Neuron (in vitro differentiated cells): ENCODE results near the gene KIAA0586.
"Not testable (repeated sequence)": the region's sequence is repeated elsewhere in the genome, so short reads cannot be mapped to it uniquely, and the experiment has no call there.

Experiments used
- H2AFZ ChIP-seq: one replicate; pipeline ENCODE4 v1.6.1; 2013; ENCODE audit warnings: low read depth, mild to moderate bottlenecking, inconsistent platforms, low read length, moderate library complexity
- H3K27me3 ChIP-seq: one replicate; pipeline ENCODE4 v1.6.1; 2013; ENCODE audit warnings: low read length; ENCODE audit not compliant: insufficient read depth
- H3K36me3 ChIP-seq: one replicate; pipeline ENCODE4 v1.6.1; 2013; ENCODE audit warnings: low read length; ENCODE audit not compliant: insufficient read depth
- H3K4me1 ChIP-seq: one replicate; pipeline ENCODE4 v1.6.1; 2013; ENCODE audit warnings: low read length; ENCODE audit not compliant: insufficient read depth
- H3K4me3 ChIP-seq: 2 replicates; pipeline ENCODE4 v1.5.1; 2013; ENCODE audit warnings: mild to moderate bottlenecking, low read length, moderate library complexity
- H3K9me3 ChIP-seq: one replicate; pipeline ENCODE4 v1.6.1; 2013; ENCODE audit warnings: low read length

Gene KIAA0586

GRCh38 chr14:58566979-58567378, 139.5 kb downstream of the KIAA0586 start:
- Histone ChIP-seq H3K4me3 (no peak overlapping the region), H3K36me3 (no peaks in the 10 kb centered on the region), H3K27me3 (no peaks in the 10 kb centered on the region), H2AFZ (no peak overlapping the region), H3K4me1 (peaks cover 5% of the 10 kb centered on the region), H3K9me3 (no peaks in the 10 kb centered on the region)

- H3K27me3 ChIP-seq: no peaks in the 10 kb centered on the region
- no peak overlapping the region for H2AFZ ChIP-seq
- no peak overlapping the region for H3K4me3 ChIP-seq
- no peaks in the 10 kb centered on the region for H3K36me3 ChIP-seq
- peaks cover 5% of the 10 kb centered on the region for H3K4me1 ChIP-seq
- no peaks in the 10 kb centered on the region for H3K9me3 ChIP-seq
Observed at GRCh38 chr14:58568322-58568721, 140.8 kb downstream of the KIAA0586 start.

GRCh38 chr14:58571256-58571655, 143.7 kb downstream of the KIAA0586 start:
- Histone ChIP-seq H2AFZ (no peak overlapping the region), H3K36me3 (no peaks in the 10 kb centered on the region), H3K4me3 (no peak overlapping the region), H3K27me3 (no peaks in the 10 kb centered on the region), H3K9me3 (no peaks in the 10 kb centered on the region), H3K4me1 (no peaks in the 10 kb centered on the region)

- Histone ChIP-seq H3K9me3 (no peaks in the 10 kb centered on the region), H3K4me3 (no peak overlapping the region), H3K27me3 (no peaks in the 10 kb centered on the region), H3K4me1 (no peaks in the 10 kb centered on the region), H3K36me3 (no peaks in the 10 kb centered on the region), H2AFZ (no peak overlapping the region)
Observed at GRCh38 chr14:58571769-58572472, 144.4 kb downstream of the KIAA0586 start.

GRCh38 chr14:58572473-58572853, 144.9 kb downstream of the KIAA0586 start:
- H3K4me3 ChIP-seq: no peak overlapping the region
- no peaks in the 10 kb centered on the region for H3K27me3 ChIP-seq
- H3K9me3 ChIP-seq: no peaks in the 10 kb centered on the region
- no peaks in the 10 kb centered on the region for H3K36me3 ChIP-seq
- no peaks in the 10 kb centered on the region for H3K4me1 ChIP-seq
- no peak overlapping the region for H2AFZ ChIP-seq

GRCh38 chr14:58572863-58573262, 145.3 kb downstream of the KIAA0586 start:
- Histone ChIP-seq H2AFZ (no peak overlapping the region), H3K27me3 (no peaks in the 10 kb centered on the region), H3K9me3 (no peaks in the 10 kb centered on the region), H3K4me3 (no peak overlapping the region), H3K36me3 (no peaks in the 10 kb centered on the region), H3K4me1 (no peaks in the 10 kb centered on the region)

GRCh38 chr14:58574623-58575022, 147.1 kb downstream of the KIAA0586 start:
- H3K9me3 ChIP-seq: no peaks in the 10 kb centered on the region
- H2AFZ ChIP-seq: no peak overlapping the region
- H3K4me3 ChIP-seq: no peak overlapping the region
- H3K4me1 ChIP-seq: no peaks in the 10 kb centered on the region
- no peaks in the 10 kb centered on the region for H3K27me3 ChIP-seq
- no peaks in the 10 kb centered on the region for H3K36me3 ChIP-seq

GRCh38 chr14:58575956-58576355, 148.4 kb downstream of the KIAA0586 start:
- Histone ChIP-seq H3K27me3 (no peaks in the 10 kb centered on the region), H3K9me3 (no peaks in the 10 kb centered on the region), H3K4me3 (no peak overlapping the region), H3K36me3 (no peaks in the 10 kb centered on the region), H2AFZ (no peak overlapping the region), H3K4me1 (no peaks in the 10 kb centered on the region)

- not testable (repeated sequence) for H3K4me1 ChIP-seq, H3K36me3 ChIP-seq, H3K9me3 ChIP-seq, H3K27me3 ChIP-seq, H2AFZ ChIP-seq, H3K4me3 ChIP-seq
Observed at GRCh38 chr14:58580035-58580434, 152.5 kb downstream of the KIAA0586 start.

- not testable (repeated sequence) for H3K9me3 ChIP-seq, H3K4me3 ChIP-seq
Observed at GRCh38 chr14:58581389-58581788, 153.9 kb downstream of the KIAA0586 start.

GRCh38 chr14:58584383-58584782, 156.9 kb downstream of the KIAA0586 start:
- Histone ChIP-seq H3K36me3 (no peaks in the 10 kb centered on the region), H3K4me3 (no peak overlapping the region), H2AFZ (no peak overlapping the region), H3K27me3 (no peaks in the 10 kb centered on the region), H3K4me1 (no peaks in the 10 kb centered on the region), H3K9me3 (no peaks in the 10 kb centered on the region)

More at GRCh38 chr14:58581389-58581788, 153.9 kb downstream of the KIAA0586 start:
- not testable (repeated sequence) for H3K27me3 ChIP-seq, H3K4me1 ChIP-seq, H3K36me3 ChIP-seq, H2AFZ ChIP-seq

GRCh38 chr14:58587271-58587670, 159.8 kb downstream of the KIAA0586 start:
- H2AFZ ChIP-seq: no peak overlapping the region
- no peaks in the 10 kb centered on the region for H3K4me1 ChIP-seq
- no peaks in the 10 kb centered on the region for H3K9me3 ChIP-seq
- no peaks in the 10 kb centered on the region for H3K36me3 ChIP-seq
- no peak overlapping the region for H3K4me3 ChIP-seq
- no peaks in the 10 kb centered on the region for H3K27me3 ChIP-seq

GRCh38 chr14:58588321-58588720, 160.8 kb downstream of the KIAA0586 start:
- H2AFZ ChIP-seq, H3K4me3 ChIP-seq, H3K9me3 ChIP-seq, H3K4me1 ChIP-seq, H3K36me3 ChIP-seq, H3K27me3 ChIP-seq: not testable (repeated sequence)

- H3K36me3 ChIP-seq: no peaks in the 10 kb centered on the region
- H3K4me1 ChIP-seq: no peaks in the 10 kb centered on the region
- H2AFZ ChIP-seq: no peak overlapping the region
- H3K4me3 ChIP-seq: no peak overlapping the region
- no peaks in the 10 kb centered on the region for H3K9me3 ChIP-seq
- no peaks in the 10 kb centered on the region for H3K27me3 ChIP-seq
Observed at GRCh38 chr14:58593977-58594376, 166.5 kb downstream of the KIAA0586 start.
